HG03039 (cell line): ENCODE results near the gene ZNF735.
"Not testable (repeated sequence)": the region's sequence is repeated elsewhere in the genome, so short reads cannot be mapped to it uniquely, and the experiment has no call there.

Source experiments
- ATAC-seq: cut with Tn5 transposase; IDR thresholded peaks from one replicate; pipeline ENCODE4 v1.9.1; 2021; ENCODE audit warnings: mild to moderate bottlenecking, moderate library complexity; ENCODE audit not compliant: unreplicated experiment

The ZNF735 gene

DNA sequence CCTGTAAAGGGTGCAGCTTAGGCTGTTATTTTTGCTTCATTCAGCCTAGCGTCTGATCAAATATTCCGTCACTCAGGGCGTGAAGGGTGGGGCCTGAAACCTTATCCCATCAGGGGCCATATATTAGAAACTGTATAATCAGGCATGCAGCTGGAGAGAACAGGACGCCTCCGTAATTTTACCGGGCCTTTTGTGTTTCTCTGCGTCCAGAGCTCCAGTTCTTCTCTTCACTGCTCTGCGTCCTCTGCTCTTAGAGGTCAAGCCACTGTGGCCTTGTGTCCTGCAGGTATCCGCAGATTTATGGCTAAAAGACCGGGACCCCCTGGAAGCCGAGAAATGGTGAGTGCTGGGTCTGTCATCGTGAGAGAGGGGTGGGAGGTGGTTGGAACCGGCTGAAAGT, at the start of gene ZNF735:
Gene ZNF735 (plus strand): TSS at position 301 of the 400 bp plus-strand sequence. CDS start 0 bp downstream, at position 301.
- ATAC-seq = no peak

DNA sequence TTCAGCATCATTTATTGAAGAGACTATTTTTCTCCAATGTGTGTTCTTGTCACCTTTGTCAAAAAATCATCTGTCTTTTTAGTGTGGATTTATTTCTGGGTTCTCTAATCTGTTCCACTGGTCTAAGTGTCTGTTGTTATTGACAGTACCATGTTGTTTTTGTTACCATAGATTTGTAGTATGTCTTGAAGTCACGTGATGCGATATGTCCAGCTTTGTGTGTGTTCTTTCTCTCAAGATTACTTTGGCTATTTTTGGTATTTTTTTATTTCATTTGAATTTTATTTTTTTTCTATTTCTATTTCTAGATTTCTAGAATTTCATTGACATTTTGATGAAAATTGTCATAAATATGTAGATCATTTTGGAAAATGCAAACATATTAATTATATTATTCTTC, 36.0 kb upstream of the ZNF735 start:
- ATAC-seq = not testable (repeated sequence)

DNA sequence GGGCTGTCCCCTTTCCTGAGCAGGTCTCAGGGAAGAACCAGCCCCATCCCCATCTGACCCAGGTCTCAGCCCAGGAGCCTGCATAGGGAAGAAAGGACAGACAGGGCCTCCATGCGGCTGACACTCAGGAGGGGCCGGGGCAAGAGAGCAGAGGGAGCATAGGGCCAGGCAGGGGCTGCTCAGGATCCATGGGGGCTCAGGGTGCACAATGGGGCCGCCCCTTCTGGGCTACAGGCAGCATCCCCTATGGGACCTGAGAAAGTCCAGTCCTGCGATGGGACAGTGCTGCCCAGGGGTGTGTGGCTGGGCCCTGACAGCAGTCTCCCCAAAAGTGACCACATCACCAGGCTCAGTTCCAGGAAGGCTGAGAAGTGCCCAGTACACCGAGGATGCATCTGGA, 32.7 kb upstream of the ZNF735 start:
- no peak for ATAC-seq

- ATAC-seq = no peak
Observed at GRCh38 chr7:64174941-64175340, 32.1 kb upstream of the ZNF735 start.

DNA sequence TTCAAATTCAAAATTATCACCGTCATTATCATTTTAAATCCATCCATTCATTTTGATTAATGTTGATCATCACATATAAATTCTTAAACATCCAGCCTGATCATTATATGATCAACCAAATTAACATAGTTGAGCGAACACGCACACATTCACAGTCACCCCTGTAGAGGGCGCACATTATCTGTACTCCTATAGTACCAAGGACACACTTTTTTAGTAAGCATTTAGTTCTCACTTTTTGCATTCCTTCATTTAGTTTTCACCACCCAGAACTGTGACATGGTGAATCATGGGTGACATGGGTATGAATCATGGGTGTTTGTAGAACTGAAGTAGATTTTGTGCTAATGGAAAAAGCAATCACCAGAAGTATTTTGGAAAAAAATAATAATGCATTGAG, 26.0 kb upstream of the ZNF735 start:
- no peak for ATAC-seq

GRCh38 chr7:64181586-64181985, 25.4 kb upstream of the ZNF735 start:
- ATAC-seq = no peak

GRCh38 chr7:64182036-64182790, 24.8 kb upstream of the ZNF735 start:
- ATAC-seq = no peak

DNA sequence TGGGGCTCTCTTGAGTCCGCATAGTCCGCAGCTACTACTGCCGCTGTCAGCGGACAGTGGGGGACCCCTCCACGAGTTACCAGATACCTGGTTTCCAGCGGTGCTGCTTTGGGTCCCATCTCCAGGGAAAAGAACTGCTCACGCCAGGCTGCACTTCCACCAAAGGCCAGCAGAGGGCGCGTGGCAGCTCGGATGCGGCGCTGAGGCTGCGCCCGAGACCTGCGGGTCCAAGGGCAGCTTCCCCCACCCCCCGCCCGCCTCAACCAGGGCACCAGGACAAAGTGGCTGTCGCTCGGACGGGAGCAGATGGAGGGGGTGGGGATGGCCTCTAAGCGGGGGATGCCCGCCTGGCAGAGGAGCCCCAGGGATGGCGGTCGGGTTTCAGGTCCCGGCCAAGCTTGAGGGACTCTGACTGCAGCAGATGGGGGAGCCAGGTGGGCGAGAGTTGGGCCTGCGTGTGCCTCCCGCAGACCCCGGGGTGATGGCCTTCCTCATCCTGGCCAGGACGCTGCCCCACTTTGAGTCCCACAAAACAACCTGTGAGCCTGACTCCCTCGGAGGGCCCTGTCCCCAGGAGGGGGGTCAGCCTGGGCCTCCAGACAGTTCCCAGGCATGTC, 23.8 kb upstream of the ZNF735 start:
- no peak for ATAC-seq

- no peak for ATAC-seq
Observed at GRCh38 chr7:64183827-64184372, 23.1 kb upstream of the ZNF735 start.

- no peak for ATAC-seq
Observed at GRCh38 chr7:64184376-64184775, 22.6 kb upstream of the ZNF735 start.

GRCh38 chr7:64187408-64187807, 19.6 kb upstream of the ZNF735 start:
- no peak for ATAC-seq

DNA sequence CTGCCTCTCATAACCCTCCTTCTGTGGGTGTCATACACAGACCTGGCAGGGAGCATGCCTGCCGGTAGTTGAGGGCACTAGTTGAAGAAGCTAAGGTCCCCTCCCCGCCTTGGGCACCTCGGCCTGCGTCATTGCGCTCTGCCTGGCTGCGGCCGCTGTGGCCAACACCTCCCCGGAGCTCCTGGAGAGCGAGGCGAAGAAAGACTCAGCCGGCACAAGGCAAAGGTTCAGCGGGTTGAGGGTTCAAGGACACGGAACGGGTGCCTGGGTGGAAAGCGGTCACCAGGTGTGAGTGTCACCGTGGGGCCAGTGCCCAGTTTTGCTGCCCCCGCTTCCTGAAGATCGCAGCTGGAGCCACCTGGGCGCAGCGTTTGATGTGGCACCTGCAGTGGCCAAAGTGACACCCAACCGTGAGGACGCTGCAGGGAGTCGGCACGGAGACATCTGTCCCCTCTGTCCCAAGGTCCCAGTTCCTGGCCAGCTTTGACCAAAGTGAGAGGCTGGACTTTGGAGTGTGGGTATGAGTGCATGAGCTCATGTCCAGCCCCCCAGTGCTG, 14.8 kb upstream of the ZNF735 start:
- ATAC-seq = no peak

DNA sequence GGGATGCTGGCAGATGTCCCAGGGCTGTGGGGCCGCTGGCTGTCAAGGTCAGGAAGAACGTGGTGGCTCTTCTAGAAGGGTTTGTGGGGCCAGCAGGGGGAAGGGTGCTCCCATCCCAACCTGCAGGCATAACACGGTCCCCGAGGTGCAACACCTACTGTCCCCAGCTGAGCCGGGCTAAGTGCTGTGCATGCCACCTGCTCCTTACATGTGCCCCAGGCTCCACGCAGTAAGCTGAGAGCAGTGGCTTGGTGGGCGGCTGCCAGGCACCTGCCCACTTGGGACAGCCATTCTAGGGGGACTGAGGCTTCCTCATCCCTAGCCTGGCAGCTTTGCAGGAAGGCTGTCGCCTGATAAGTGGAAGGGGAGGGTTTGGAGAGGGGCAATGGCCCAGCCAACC, 14.2 kb upstream of the ZNF735 start:
- no peak for ATAC-seq

GRCh38 chr7:64219710-64220298, 12.8 kb downstream of the ZNF735 start:
- not testable (repeated sequence) for ATAC-seq

DNA sequence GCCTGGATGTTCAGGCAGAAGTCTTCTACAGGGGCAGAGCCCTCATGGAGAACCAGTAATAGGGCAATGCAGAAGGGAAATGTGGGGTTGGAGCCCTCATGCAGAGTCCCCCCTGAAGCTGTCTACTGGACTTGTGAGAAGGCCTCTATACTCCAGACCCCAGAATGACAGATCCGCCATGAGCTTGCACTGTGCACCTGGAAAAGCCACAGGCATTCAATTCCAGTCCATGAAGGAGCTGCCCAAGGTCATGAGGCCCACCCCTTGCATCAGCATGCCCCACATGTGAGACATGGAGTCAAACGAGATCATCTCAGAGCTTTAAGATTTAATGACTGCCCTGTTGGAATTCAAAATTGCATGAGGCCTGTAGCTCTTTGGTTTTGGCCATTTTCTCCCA, 16.4 kb downstream of the ZNF735 start:
- no peak for ATAC-seq

DNA sequence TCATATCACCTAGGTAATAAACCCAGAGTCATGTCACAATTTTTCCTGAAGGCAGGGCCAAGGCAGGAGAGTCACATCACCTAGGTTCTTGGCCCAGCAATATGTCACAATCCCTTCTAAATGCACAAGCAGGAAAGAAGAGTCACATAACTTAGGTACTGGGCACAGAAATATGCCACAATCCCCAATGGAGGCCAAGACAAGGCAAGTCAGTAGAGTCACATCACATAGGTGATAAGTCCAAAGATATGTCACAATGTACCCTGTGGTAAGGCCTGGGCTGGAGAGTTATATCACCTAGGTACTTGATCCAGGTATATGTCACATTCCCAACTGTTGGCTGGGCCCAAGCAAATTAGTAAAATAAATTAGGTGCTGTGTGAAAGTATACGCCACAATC, 21.2 kb downstream of the ZNF735 start, which contains the start of gene ZNF679:
Gene ZNF679 (plus strand): TSS at position 301 of the 400 bp plus-strand sequence. CDS start 20,644 bp downstream, outside the sequence.
- ATAC-seq = not testable (repeated sequence)

DNA sequence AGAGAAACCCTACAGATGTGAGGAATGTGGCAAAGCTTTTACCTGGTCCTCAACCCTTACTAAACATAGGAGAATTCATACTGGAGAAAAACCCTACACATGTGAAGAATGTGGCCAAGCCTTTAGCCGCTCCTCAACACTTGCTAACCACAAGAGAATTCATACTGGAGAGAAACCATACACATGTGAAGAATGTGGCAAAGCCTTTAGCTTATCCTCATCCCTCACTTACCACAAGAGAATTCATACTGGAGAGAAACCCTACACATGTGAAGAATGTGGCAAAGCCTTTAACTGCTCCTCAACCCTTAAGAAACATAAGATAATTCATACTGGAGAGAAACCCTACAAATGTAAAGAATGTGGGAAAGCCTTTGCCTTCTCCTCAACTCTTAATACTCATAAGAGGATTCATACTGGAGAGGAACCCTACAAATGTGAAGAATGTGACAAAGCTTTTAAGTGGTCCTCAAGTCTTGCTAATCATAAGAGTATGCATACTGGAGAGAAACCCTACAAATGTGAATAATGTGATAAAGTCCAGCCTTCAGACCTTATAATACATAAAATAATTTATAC, 59.4 kb downstream of the ZNF735 start:
- ATAC-seq = no peak
